PC-9 (cell line): ENCODE results near the gene MAP3K5. TPM values are rescaled to one million over a fixed set of nuclear protein-coding genes. Genes with fewer than 3 reads are reported as not detected.
"Not testable (repeated sequence)": the region's sequence is repeated elsewhere in the genome, so short reads cannot be mapped to it uniquely, and the experiment has no call there.

Experiments used
- BruUV-seq: library from RNA; stranded (reverse); fragments of 400-500 nt; replicated peaks from 2 replicates; lab custom pipeline; 2021; lab: Mats Ljungman, UMichigan
- CTCF ChIA-PET: fragments of 300-600 bp; sonication (Branson Sonifier 250); formaldehyde crosslinking; loops from one replicate; lab custom pipeline; 2022; ENCODE audit warnings: antibody characterized with exemption; lab: Charles Lee
- POLR2A ChIA-PET: fragments of 300-600 bp; sonication (Branson Sonifier 250); formaldehyde crosslinking; loops from one replicate; lab custom pipeline; 2022; ENCODE audit warnings: antibody characterized with exemption; ENCODE audit not compliant: unreplicated experiment; lab: Charles Lee
- DNase-seq, 2 experiments: peaks; one replicate each; pipeline versions ENCODE4 v3.0.0 to v3.0.0-alpha.2; 2015 to 2022; ENCODE audit warnings: mixed read lengths in 1 of 2
- H2AFZ ChIP-seq: fragments of 200-600 bp; sonication (generic); 2 replicates; pipeline ENCODE4 v1.8.1; 2017; ENCODE audit warnings: antibody characterized with exemption
- H3F3A ChIP-seq: fragments of 200-600 bp; sonication (generic); 2 replicates; pipeline ENCODE4 v1.8.1; 2017; ENCODE audit warnings: antibody characterized with exemption, mild to moderate bottlenecking, low read depth; ENCODE audit not compliant: insufficient read depth
- H3K27ac ChIP-seq: fragments of 200-600 bp; sonication (generic); 2 replicates; pipeline ENCODE4 v1.6.1; 2016; ENCODE audit warnings: mixed run types
- H3K27me3 ChIP-seq: fragments of 200-600 bp; sonication (generic); 2 replicates; pipeline ENCODE4 v1.6.1; 2016; ENCODE audit warnings: low read depth, mixed run types; ENCODE audit not compliant: insufficient read depth
- H3K36me3 ChIP-seq: fragments of 200-600 bp; sonication (generic); 2 replicates; pipeline ENCODE4 v1.6.1; 2016; ENCODE audit warnings: low read depth, mixed run types
- H3K4me1 ChIP-seq: fragments of 200-600 bp; sonication (generic); replicated peaks from 2 replicates; pipeline ENCODE4 v1.6.1; 2016; ENCODE audit warnings: mixed run types; ENCODE audit not compliant: insufficient read depth
- H3K4me2 ChIP-seq: fragments of 200-600 bp; sonication (generic); 2 replicates; pipeline ENCODE4 v1.6.1; 2017; ENCODE audit warnings: mixed run types
- H3K4me3 ChIP-seq: fragments of 200-600 bp; sonication (generic); 2 replicates; pipeline ENCODE4 v1.6.1; 2016; ENCODE audit warnings: mixed run types
- H3K79me2 ChIP-seq: fragments of 200-600 bp; sonication (generic); 2 replicates; pipeline ENCODE4 v1.6.1; 2017; ENCODE audit warnings: low read depth, mixed run types
- H3K9me2 ChIP-seq: fragments of 200-600 bp; sonication (generic); 2 replicates; pipeline ENCODE4 v1.8.1; 2017; ENCODE audit warnings: mild to moderate bottlenecking; ENCODE audit not compliant: insufficient read depth
- H3K9me3 ChIP-seq: fragments of 200-600 bp; sonication (generic); 2 replicates; pipeline ENCODE4 v1.8.1; 2016; ENCODE audit warnings: low read depth; ENCODE audit not compliant: insufficient read depth
- H4K20me1 ChIP-seq: fragments of 200-600 bp; sonication (generic); 2 replicates; pipeline ENCODE4 v1.8.1; 2017; ENCODE audit not compliant: insufficient read depth
- EZH2 ChIP-seq: fragments of 200-600 bp; sonication (generic); IDR thresholded peaks from 2 replicates; pipeline ENCODE4 v1.8.0; 2017; ENCODE audit warnings: antibody characterized with exemption, low read depth
- intact Hi-C: fragments of 100-400 bp; cut with micrococcal nuclease; formaldehyde crosslinking; loops from one replicate; pipeline ENCODE4 v1.10.0; 2022; ENCODE audit not compliant: unreplicated experiment
- total RNA-seq: library from RNA; stranded (reverse); gene quantifications from 2 replicates; pipeline ENCODE4 v1.2.3, GENCODE V29; 2021
- TF ChIP-seq, protein P1 (sequence below): fragments of 200-600 bp; sonication (generic); conservative IDR thresholded peaks from 2 replicates; pipeline ENCODE4 v1.6.1; 2017; ENCODE audit warnings: mixed run types, antibody characterized with exemption, mild to moderate bottlenecking, moderate library complexity

Gene MAP3K5
- total RNA-seq, 1 experiment from 2014 or later, result 10.9 TPM

DNA sequence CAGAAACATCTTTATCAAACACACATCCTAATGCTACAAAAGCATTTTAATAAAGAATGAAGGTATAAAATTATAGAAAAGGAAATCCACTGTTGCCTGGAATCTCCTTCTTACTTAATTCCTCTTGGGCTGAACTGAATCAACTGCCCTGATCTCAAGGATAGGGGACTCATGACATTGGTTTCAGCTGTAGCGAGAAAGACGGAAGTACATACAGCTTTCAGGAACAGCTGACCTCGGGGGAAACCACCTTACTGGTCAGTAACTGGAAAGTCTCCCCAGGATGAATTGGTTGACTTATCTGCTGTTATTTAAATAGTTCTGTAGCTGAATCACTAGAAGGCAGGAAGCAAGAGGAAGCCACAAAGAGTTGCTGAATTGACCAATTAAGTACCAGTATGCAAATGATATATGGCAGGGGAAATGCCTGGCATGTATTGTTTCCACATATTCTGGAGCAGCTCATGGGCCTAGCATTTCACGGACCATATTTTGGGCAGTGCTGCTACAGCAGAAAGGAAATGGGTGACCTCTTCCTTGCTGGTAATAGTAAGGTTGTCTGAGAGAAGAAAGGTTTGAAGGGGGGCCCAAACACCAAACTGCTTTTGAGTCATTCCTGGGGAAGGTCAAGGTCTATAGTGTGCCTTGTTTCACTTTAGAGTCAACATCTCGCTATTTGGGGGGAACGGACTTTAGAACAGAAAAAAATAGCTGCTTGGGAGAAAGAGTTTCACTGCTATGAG lies 198.4 kb downstream of the MAP3K5 start:
- no peak overlapping the region for H3K4me3 ChIP-seq
- intact Hi-C loops, result loop anchor here (2.0 kb wide), 1 partner anchor 17 kb away; no protein-coding TSS in a partner anchor
- no peaks in the 10 kb centered on the region for H3K79me2 ChIP-seq
- peak overlapping the region; percentile 26 for H3K4me2 ChIP-seq
- peaks cover 22% of the 10 kb centered on the region for H3K36me3 ChIP-seq
- H4K20me1 ChIP-seq, result no peaks in the 10 kb centered on the region
- DNase-seq, result peak; percentile 50 to 96
- H2AFZ ChIP-seq, result no peak overlapping the region
- H3F3A ChIP-seq, result peaks cover 8% of the 10 kb centered on the region; the same call in 1 of the 2 replicates
- H3K27me3 ChIP-seq, result no peaks in the 10 kb centered on the region
- CTCF ChIA-PET, result interaction anchor here (0.6 to 0.7 kb wide), 3 partner anchors 9 to 1167 kb away, joined by 3 to 4 read pairs (median 3); no protein-coding TSS in a partner anchor
- POLR2A ChIA-PET, result interaction anchor here (0.7 kb wide), 1 partner anchor 199 kb away, joined by 3 read pairs; the partner anchor contains the start of gene MAP3K5
- no TSS peak for BruUV-seq
- no peak for TF ChIP-seq EZH2
- TF ChIP-seq, protein P1, sequence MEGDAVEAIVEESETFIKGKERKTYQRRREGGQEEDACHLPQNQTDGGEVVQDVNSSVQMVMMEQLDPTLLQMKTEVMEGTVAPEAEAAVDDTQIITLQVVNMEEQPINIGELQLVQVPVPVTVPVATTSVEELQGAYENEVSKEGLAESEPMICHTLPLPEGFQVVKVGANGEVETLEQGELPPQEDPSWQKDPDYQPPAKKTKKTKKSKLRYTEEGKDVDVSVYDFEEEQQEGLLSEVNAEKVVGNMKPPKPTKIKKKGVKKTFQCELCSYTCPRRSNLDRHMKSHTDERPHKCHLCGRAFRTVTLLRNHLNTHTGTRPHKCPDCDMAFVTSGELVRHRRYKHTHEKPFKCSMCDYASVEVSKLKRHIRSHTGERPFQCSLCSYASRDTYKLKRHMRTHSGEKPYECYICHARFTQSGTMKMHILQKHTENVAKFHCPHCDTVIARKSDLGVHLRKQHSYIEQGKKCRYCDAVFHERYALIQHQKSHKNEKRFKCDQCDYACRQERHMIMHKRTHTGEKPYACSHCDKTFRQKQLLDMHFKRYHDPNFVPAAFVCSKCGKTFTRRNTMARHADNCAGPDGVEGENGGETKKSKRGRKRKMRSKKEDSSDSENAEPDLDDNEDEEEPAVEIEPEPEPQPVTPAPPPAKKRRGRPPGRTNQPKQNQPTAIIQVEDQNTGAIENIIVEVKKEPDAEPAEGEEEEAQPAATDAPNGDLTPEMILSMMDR, result no peak
- no peaks in the 10 kb centered on the region; the same call in 1 of the 2 replicates for H3K9me3 ChIP-seq
- no peaks in the 10 kb centered on the region for H3K9me2 ChIP-seq
- H3K4me1 ChIP-seq, result peaks cover 12% of the 10 kb centered on the region
- peak overlapping the region; percentile 46 for H3K27ac ChIP-seq

DNA sequence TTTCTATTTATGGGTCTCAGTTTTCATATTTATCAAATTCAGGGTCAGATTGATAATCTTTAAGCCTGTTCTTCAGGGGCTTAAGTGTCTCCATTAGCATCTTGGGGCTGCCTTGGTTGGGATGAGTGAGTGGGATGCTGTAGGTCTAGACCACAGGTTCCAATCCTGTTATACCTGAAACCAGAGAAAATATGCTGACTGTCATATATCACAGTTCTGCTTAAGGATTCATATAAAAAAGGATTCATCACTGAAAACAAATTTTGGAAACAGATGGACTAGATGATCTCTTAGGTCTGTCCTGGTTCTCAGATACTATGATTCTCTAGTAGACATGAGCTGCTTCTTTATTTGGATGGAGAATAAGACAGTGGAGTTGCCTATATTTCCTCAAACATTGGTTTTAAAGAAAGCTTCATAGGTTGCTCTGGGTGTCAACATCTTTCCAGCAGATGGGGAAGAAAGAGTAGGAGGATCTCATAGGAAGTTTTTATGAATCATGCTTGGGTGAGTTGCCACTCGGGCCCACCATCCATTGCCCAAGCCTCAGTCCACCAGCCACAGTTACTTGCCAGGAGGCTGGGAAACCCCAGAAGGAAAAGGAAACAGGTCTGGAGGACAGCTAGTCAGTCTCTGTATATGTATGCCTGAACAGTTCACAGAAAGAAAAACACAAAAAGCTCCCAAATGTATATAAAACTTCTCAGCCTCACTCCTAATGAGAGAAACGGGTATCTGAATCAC lies 199.2 kb downstream of the MAP3K5 start:
- CTCF ChIA-PET, result no interaction called here
- Histone ChIP-seq H4K20me1 (no peaks in the 10 kb centered on the region), H3K9me3 (no peaks in the 10 kb centered on the region; the same call in 1 of the 2 replicates), H3K79me2 (no peaks in the 10 kb centered on the region), H3K9me2 (no peaks in the 10 kb centered on the region), H3F3A (peaks cover 8% of the 10 kb centered on the region; the same call in 1 of the 2 replicates), H3K27ac (peak overlapping the region; percentile 46), H3K27me3 (no peaks in the 10 kb centered on the region), H3K4me3 (no peak overlapping the region), H3K4me2 (peak overlapping the region; percentile 6; the same call in 1 of the 2 replicates), H3K4me1 (peaks cover 12% of the 10 kb centered on the region), H3K36me3 (peaks cover 25% of the 10 kb centered on the region), H2AFZ (no peak overlapping the region)
- POLR2A ChIA-PET, result no interaction called here
- DNase-seq, result no peak
- intact Hi-C loops, result no loop called here
- BruUV-seq, result TSS peak; percentile 31
- TF ChIP-seq EZH2, result no peak
- TF ChIP-seq, protein P1, result no peak

DNA sequence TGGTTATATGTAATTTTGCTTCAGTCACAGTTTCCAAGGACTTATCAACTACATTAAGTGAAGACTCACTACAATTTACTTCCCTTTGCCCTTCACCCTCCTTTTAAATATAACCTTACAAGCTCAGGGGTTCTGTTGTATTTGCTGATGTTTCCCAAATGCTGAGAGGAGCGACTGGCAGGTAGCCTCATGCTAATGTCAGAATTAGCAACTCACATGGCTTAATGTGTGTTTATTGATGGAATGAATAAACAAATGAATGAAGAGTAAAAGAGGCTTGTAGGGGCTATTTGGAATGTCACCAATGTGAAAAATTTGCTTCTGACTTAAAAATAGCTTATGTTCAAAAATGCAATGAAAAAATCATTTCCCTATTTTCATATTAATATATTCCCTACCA lies 200.7 kb downstream of the MAP3K5 start:
- ChIA-PET POLR2A (no interaction called here), CTCF (no interaction called here)
- no peak overlapping the region for H3K4me3 ChIP-seq
- H2AFZ ChIP-seq, result no peak overlapping the region
- H3K36me3 ChIP-seq, result peaks cover 29% of the 10 kb centered on the region
- H3K27me3 ChIP-seq, result no peaks in the 10 kb centered on the region
- no peak overlapping the region for H3K4me2 ChIP-seq
- no peak overlapping the region for H3K27ac ChIP-seq
- H3K9me2 ChIP-seq, result no peaks in the 10 kb centered on the region
- H4K20me1 ChIP-seq, result no peaks in the 10 kb centered on the region
- no peak for DNase-seq
- H3K9me3 ChIP-seq, result no peaks in the 10 kb centered on the region; the same call in 1 of the 2 replicates
- intact Hi-C loops, result no loop called here
- peaks cover 12% of the 10 kb centered on the region for H3K4me1 ChIP-seq
- no peaks in the 10 kb centered on the region for H3K79me2 ChIP-seq
- BruUV-seq, result no TSS peak
- peaks cover 8% of the 10 kb centered on the region; the same call in 1 of the 2 replicates for H3F3A ChIP-seq
- TF ChIP-seq EZH2, result no peak
- TF ChIP-seq, protein P1, result no peak

DNA sequence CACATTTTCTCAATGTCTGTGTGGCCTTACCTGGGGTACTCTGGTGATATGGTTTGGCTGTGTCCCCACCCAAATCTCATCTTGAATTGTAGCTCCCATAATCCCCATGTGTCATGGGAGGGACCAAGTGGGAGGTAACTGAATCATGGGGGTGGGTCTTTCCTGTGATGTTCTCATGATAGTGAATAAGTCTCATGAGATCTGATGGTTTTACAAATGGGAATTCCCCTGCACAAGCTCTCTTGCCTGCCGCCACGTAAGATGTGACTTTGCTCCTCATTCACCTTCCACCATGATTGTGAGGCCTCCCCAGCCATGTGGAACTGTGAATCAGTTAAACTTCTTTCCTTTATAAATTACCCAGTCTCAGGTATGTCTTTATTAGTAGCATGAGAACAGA lies 201.4 kb downstream of the MAP3K5 start:
- H3K27me3 ChIP-seq, H3F3A ChIP-seq, intact Hi-C loops, H3K79me2 ChIP-seq, H4K20me1 ChIP-seq, H3K4me2 ChIP-seq, H3K27ac ChIP-seq, DNase-seq, CTCF ChIA-PET, H3K9me3 ChIP-seq, H2AFZ ChIP-seq, BruUV-seq, H3K9me2 ChIP-seq, H3K4me3 ChIP-seq: not testable (repeated sequence)
- Histone ChIP-seq H3K4me1 (peaks cover 12% of the 10 kb centered on the region), H3K36me3 (peaks cover 32% of the 10 kb centered on the region)
- POLR2A ChIA-PET, result interaction anchor here (0.6 kb wide), 1 partner anchor 10 kb away, joined by 5 read pairs; no protein-coding TSS in a partner anchor
